ENCODE data around the gene PRRT1B. TPM values are rescaled to one million over a fixed set of nuclear protein-coding genes. Genes with fewer than 3 reads are reported as not detected.

PRRT1B gene
- total RNA-seq, 1 experiment from 2014 or later = 1.2 TPM

DNA sequence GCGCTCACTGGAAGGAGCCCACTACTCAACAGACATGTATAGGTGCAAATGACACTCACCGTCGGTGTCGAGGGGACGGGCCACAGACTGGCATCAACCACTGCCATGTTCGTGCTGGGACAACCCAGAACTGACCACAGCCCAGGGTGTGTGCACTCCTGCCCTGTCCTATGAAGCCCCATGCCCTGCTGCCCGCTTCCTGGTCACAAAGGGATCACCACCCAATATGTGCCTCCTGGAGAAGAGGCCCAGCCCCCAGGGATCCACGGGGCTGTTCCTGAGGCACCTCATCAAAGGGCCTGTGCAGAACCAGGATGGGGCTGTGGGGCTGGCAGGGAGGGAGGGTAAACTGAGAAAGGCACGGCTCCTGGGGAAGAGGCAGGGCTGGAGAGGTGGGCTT, 43.1 kb downstream of the PRRT1B start:
- H3K36me3 Mint-ChIP-seq = peaks cover 2% of the 10 kb centered on the region; the same call in 1 of the 2 replicates
- CTCF ChIA-PET = interaction anchor here (1.2 kb wide), 2 partner anchors 14 to 167 kb away, joined by 3 read pairs; no protein-coding TSS in a partner anchor

DNA sequence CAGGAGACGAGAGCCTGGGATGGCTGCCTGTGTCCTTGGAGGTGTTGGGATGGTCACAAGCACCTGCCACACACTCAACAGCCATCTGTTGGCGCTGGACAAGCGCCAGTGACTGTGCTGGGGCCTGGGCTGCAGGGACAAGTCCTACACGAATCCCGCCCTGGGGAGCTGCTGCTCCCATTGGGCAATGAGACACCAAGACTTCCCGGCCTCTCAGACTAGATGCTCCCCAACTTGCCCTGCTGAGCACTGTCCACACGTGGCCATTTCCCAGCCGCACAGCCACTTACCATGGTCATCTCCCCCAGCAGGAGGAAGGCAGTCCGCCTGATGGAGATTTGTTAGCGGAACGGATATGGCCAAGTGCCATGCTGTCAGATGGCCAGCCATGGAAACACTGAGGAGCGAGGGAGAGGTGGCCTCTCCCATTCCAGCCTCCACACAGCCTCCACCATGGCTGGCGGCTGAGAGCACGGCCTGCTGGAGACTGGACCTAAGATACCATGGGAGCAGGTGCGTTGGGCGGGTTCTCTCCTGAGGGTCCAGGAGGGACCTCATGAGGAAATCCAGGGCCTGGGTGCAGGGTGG, 43.9 kb downstream of the PRRT1B start:
- Mint-ChIP-seq H3K27me3 (ENCODE audit: low read depth) (no peaks in the 10 kb centered on the region), H3K4me3 (no peak overlapping the region), H3K27ac (no peak overlapping the region), H3K4me1 (no peaks in the 10 kb centered on the region), H3K9me3 (no peaks in the 10 kb centered on the region), H3K36me3 (peaks cover 2% of the 10 kb centered on the region; the same call in 1 of the 2 replicates)
- ATAC-seq (no peak), DNase-seq (ENCODE audit: low spot score) (no peak)
- POLR2A ChIA-PET = no interaction called here
- CTCF ChIA-PET = interaction anchor here (0.7 kb wide), 1 partner anchor 21 kb away, joined by 3 read pairs; no protein-coding TSS in a partner anchor
- TF ChIP-seq, protein P1, sequence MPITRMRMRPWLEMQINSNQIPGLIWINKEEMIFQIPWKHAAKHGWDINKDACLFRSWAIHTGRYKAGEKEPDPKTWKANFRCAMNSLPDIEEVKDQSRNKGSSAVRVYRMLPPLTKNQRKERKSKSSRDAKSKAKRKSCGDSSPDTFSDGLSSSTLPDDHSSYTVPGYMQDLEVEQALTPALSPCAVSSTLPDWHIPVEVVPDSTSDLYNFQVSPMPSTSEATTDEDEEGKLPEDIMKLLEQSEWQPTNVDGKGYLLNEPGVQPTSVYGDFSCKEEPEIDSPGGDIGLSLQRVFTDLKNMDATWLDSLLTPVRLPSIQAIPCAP (CRISPR knock-in tag; IDR thresholded peaks at IDR 0.05) = no peak
- TF ChIP-seq, protein P2, sequence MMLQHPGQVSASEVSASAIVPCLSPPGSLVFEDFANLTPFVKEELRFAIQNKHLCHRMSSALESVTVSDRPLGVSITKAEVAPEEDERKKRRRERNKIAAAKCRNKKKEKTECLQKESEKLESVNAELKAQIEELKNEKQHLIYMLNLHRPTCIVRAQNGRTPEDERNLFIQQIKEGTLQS (CRISPR knock-in tag; conservative IDR thresholded peaks at IDR 0.05) = no peak
- no peak for TF ChIP-seq CREB1 (CRISPR knock-in tag; IDR thresholded peaks at IDR 0.05)
- TF ChIP-seq KAT7 (CRISPR knock-in tag; IDR thresholded peaks at IDR 0.05; ENCODE audit: borderline replicate concordance) = no peak
- TF ChIP-seq, protein P3, sequence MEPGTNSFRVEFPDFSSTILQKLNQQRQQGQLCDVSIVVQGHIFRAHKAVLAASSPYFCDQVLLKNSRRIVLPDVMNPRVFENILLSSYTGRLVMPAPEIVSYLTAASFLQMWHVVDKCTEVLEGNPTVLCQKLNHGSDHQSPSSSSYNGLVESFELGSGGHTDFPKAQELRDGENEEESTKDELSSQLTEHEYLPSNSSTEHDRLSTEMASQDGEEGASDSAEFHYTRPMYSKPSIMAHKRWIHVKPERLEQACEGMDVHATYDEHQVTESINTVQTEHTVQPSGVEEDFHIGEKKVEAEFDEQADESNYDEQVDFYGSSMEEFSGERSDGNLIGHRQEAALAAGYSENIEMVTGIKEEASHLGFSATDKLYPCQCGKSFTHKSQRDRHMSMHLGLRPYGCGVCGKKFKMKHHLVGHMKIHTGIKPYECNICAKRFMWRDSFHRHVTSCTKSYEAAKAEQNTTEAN (CRISPR knock-in tag; IDR thresholded peaks at IDR 0.05) = no peak
- TF ChIP-seq MXD4 (CRISPR knock-in tag; IDR thresholded peaks at IDR 0.05; ENCODE audit: borderline replicate concordance) = no peak
- TF ChIP-seq JAZF1 (CRISPR knock-in tag; IDR thresholded peaks at IDR 0.05) = no peak
- TF ChIP-seq, protein P4, sequence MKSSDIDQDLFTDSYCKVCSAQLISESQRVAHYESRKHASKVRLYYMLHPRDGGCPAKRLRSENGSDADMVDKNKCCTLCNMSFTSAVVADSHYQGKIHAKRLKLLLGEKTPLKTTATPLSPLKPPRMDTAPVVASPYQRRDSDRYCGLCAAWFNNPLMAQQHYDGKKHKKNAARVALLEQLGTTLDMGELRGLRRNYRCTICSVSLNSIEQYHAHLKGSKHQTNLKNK (CRISPR knock-in tag; IDR thresholded peaks at IDR 0.05) = no peak

More for the DNA sequence above, 43.1 kb downstream of the PRRT1B start:
- H3K27me3 Mint-ChIP-seq (ENCODE audit: low read depth) = no peaks in the 10 kb centered on the region
- no peak overlapping the region for H3K27ac Mint-ChIP-seq
- no peak overlapping the region for H3K4me3 Mint-ChIP-seq
- no peaks in the 10 kb centered on the region for H3K9me3 Mint-ChIP-seq
- no peak for ATAC-seq
- POLR2A ChIA-PET = interaction anchor here (0.5 kb wide), 1 partner anchor 131 kb away, joined by 3 read pairs; no protein-coding TSS in a partner anchor
- H3K4me1 Mint-ChIP-seq = no peaks in the 10 kb centered on the region
- TF ChIP-seq SOX15 (CRISPR knock-in tag; IDR thresholded peaks at IDR 0.05) (no peak), ZNF317 (CRISPR knock-in tag; IDR thresholded peaks at IDR 0.05; ENCODE audit: borderline replicate concordance, low read depth) (no peak), CREB1 (CRISPR knock-in tag; IDR thresholded peaks at IDR 0.05) (no peak), ZNF671 (CRISPR knock-in tag; IDR thresholded peaks at IDR 0.05) (no peak), NFYB (CRISPR knock-in tag; conservative IDR thresholded peaks at IDR 0.05; ENCODE audit: low read depth) (no peak), ZBTB21 (CRISPR knock-in tag; IDR thresholded peaks at IDR 0.05; ENCODE audit: borderline replicate concordance) (no peak), RELA (CRISPR knock-in tag; IDR thresholded peaks at IDR 0.05; ENCODE audit: borderline replicate concordance) (no peak)
- TF ChIP-seq, protein P5, sequence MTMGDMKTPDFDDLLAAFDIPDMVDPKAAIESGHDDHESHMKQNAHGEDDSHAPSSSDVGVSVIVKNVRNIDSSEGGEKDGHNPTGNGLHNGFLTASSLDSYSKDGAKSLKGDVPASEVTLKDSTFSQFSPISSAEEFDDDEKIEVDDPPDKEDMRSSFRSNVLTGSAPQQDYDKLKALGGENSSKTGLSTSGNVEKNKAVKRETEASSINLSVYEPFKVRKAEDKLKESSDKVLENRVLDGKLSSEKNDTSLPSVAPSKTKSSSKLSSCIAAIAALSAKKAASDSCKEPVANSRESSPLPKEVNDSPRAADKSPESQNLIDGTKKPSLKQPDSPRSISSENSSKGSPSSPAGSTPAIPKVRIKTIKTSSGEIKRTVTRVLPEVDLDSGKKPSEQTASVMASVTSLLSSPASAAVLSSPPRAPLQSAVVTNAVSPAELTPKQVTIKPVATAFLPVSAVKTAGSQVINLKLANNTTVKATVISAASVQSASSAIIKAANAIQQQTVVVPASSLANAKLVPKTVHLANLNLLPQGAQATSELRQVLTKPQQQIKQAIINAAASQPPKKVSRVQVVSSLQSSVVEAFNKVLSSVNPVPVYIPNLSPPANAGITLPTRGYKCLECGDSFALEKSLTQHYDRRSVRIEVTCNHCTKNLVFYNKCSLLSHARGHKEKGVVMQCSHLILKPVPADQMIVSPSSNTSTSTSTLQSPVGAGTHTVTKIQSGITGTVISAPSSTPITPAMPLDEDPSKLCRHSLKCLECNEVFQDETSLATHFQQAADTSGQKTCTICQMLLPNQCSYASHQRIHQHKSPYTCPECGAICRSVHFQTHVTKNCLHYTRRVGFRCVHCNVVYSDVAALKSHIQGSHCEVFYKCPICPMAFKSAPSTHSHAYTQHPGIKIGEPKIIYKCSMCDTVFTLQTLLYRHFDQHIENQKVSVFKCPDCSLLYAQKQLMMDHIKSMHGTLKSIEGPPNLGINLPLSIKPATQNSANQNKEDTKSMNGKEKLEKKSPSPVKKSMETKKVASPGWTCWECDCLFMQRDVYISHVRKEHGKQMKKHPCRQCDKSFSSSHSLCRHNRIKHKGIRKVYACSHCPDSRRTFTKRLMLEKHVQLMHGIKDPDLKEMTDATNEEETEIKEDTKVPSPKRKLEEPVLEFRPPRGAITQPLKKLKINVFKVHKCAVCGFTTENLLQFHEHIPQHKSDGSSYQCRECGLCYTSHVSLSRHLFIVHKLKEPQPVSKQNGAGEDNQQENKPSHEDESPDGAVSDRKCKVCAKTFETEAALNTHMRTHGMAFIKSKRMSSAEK (CRISPR knock-in tag; IDR thresholded peaks at IDR 0.05; ENCODE audit: borderline replicate concordance) = no peak
- TF ChIP-seq, protein P6, sequence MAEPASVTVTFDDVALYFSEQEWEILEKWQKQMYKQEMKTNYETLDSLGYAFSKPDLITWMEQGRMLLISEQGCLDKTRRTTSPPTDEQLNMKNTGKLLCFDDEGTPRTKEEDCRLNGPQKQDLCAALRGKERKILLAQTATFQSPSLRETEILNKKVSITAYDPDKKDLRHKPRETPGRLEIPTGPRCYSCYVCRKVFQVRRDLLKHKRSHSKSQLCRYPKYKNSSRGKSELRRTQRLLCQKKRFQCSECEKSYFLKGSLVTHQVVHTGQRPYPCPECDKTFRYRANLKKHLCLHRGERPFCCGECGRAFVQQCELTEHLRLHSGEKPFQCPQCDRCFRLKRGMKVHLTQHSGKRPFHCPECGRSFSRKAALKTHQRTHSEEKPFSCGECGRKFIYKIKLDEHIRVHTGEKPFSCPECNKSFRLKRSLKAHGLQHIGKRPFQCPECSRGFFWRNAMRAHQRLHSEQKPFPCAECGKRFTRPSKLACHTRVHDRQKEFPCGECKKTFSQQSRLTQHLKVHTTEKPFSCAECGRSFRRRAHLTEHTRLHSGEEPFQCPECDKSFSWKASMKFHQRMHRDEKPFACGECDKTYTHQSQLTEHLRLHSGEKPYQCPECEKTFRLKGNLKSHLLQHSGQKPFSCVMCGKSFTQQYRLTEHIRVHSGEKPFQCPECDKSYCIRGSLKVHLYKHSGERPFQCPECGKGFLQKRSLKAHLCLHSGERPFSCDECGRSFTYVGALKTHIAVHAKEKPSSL (CRISPR knock-in tag; conservative IDR thresholded peaks at IDR 0.05) = no peak
- TF ChIP-seq, protein P7, sequence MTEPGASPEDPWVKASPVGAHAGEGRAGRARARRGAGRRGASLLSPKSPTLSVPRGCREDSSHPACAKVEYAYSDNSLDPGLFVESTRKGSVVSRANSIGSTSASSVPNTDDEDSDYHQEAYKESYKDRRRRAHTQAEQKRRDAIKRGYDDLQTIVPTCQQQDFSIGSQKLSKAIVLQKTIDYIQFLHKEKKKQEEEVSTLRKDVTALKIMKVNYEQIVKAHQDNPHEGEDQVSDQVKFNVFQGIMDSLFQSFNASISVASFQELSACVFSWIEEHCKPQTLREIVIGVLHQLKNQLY (CRISPR knock-in tag; IDR thresholded peaks at IDR 0.05) = no peak
- TF ChIP-seq, protein P8, sequence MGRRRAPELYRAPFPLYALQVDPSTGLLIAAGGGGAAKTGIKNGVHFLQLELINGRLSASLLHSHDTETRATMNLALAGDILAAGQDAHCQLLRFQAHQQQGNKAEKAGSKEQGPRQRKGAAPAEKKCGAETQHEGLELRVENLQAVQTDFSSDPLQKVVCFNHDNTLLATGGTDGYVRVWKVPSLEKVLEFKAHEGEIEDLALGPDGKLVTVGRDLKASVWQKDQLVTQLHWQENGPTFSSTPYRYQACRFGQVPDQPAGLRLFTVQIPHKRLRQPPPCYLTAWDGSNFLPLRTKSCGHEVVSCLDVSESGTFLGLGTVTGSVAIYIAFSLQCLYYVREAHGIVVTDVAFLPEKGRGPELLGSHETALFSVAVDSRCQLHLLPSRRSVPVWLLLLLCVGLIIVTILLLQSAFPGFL (CRISPR knock-in tag; IDR thresholded peaks at IDR 0.05; ENCODE audit: borderline replicate concordance) = no peak
- TF ChIP-seq, protein P9, sequence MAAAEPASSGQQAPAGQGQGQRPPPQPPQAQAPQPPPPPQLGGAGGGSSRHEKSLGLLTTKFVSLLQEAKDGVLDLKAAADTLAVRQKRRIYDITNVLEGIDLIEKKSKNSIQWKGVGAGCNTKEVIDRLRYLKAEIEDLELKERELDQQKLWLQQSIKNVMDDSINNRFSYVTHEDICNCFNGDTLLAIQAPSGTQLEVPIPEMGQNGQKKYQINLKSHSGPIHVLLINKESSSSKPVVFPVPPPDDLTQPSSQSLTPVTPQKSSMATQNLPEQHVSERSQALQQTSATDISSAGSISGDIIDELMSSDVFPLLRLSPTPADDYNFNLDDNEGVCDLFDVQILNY (CRISPR knock-in tag; IDR thresholded peaks at IDR 0.05) = no peak
- DNase-seq (ENCODE audit: low spot score) = no peak
